8988T (cell line): ENCODE data around the gene ADAMTS17.
"Not testable (repeated sequence)": the region's sequence is repeated elsewhere in the genome, so short reads cannot be mapped to it uniquely, and the experiment has no call there.

ENCODE experiments used
- DNase-seq: peaks from one replicate; pipeline ENCODE4 v3.0.0; 2011

The ADAMTS17 gene

GRCh38 chr15:99981839-99982658, 359.7 kb downstream of the ADAMTS17 start:
- no peak for DNase-seq

DNA sequence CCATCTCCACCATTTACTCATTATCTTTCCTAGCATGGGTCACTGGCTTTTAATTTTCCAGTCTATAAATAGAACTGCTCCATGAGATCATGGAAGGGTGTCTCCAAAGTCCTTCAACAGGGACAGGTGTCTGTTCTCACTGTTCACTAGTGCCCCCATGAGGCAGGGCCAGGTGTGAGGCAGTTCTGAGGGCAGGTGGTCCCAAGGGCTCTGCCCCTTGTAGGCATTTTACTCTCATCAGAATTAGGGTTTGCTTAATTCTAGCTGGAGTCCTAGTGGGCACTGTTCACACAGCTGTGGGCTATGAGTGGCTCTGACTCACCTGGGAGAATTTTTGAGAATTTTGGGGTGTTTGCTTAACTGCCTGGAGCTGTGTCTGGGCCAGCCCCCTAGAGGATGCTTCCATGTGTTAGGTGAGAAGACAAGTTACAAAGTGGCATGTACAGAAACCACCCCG, 360.6 kb downstream of the ADAMTS17 start:
- DNase-seq, result no peak

DNA sequence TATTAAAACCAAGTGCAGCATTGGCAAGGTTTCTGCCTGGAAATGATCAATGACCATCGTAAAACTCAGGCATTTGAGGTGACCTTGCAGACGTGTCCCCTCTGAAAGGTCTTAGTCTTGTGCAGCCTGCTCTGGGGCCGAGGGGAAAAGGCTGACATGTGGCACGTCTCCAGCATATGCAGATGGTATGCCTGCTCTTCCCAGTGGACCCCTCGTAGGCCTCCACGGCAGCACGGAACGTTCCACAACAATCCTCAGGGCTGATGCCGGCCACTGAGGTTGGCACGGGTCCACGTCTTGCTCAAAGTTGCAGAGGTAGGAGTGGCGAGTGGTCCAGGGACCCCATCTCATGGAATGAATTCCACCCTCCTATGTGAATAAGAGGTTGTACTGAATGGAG, 361.0 kb downstream of the ADAMTS17 start:
- DNase-seq, result no peak

- not testable (repeated sequence) for DNase-seq
Observed at GRCh38 chr15:99979886-99980285, 361.9 kb downstream of the ADAMTS17 start.

DNA sequence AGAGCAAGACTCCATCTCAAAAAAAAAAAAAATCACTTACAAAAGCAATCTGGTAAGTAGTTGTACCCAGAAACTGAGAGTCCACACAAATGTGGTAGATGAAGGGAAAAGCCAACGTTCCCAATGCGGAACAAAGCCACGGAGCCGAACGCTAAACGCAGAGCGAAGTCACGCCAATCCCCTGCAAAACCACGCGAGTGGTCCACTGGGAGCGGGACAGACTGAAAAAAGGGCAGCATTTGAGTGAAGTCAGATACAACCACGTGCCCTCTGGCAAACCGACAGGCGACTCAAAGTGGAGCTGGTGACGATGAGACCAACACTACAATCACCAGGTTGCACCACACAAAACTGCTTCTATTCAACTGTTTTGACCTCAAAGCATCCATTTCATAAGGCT, 362.4 kb downstream of the ADAMTS17 start:
- DNase-seq, result no peak

GRCh38 chr15:99978426-99978825, 363.3 kb downstream of the ADAMTS17 start:
- DNase-seq, result no peak

- no peak for DNase-seq
Observed at GRCh38 chr15:99977929-99978328, 363.8 kb downstream of the ADAMTS17 start.

- DNase-seq, result no peak
Observed at GRCh38 chr15:99976811-99977271, 364.9 kb downstream of the ADAMTS17 start.

DNA sequence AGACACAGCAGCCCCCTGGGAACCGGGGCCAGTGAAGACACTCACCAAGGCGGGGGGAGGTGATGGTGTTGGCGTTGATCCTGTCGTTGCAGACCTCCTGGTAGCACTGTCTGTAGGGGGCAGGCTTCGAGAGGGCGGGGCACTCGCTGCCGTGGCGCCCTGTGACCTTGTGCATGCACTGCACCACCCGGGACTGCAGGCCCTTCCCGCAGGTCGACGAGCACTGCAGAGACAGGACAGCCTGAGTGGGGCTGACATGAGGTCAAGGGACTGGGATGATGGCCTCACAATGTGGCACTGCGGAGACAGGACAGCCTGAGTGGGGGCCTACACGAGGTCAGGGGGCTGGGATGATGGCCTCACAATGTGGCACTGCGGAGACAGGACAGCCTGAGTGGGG, 365.8 kb downstream of the ADAMTS17 start:
- DNase-seq, result no peak

DNA sequence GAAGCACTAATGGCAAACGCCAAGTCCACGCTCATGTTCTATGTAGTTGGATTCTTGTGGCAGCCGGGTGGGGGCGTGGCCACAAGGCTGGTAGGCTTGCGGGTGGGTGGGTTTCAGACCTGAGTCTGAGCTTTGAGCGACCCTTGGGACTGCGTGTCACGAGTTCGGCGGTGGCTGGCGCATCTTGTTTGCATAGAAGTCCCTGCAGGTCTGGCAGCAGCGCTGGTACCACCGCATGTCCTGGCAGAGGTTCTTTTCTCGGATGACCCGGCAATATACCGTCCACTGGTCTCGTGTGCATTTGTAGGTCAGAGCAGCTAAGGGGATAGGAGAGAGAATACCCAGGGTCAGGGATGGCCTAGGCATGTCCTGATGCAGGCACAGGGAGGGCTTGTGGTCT, 367.5 kb downstream of the ADAMTS17 start:
- no peak for DNase-seq

GRCh38 chr15:99973351-99973750, 368.4 kb downstream of the ADAMTS17 start:
- DNase-seq, result no peak

DNA sequence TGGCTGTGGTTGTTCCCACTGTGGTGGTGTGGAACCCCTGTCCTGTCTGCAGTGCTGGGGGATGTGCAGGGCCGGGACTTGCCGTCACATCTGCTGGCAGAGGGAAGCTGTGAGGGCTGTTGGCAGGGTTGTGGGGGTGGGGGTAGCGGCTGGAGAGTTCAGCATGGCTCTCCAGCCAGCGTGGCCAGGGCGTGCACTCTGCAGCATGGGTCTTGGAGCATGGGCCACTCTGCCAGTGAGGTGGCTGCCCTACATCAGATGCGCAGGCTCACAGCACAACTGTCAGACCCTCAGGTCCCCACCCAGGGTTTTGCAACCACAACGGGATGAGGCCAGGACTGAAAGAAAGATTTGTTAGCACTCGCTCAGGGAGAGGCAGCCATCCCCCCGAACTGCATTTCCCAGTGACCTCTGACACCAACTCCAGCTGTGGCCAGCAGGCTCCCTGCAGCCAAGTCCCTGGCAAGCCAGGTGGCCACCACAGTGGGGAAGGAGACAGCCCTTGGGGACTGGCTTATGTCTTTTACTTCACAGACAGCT, 370.8 kb downstream of the ADAMTS17 start:
- no peak for DNase-seq

- no peak for DNase-seq
Observed at GRCh38 chr15:99969261-99969920, 372.4 kb downstream of the ADAMTS17 start.

DNA sequence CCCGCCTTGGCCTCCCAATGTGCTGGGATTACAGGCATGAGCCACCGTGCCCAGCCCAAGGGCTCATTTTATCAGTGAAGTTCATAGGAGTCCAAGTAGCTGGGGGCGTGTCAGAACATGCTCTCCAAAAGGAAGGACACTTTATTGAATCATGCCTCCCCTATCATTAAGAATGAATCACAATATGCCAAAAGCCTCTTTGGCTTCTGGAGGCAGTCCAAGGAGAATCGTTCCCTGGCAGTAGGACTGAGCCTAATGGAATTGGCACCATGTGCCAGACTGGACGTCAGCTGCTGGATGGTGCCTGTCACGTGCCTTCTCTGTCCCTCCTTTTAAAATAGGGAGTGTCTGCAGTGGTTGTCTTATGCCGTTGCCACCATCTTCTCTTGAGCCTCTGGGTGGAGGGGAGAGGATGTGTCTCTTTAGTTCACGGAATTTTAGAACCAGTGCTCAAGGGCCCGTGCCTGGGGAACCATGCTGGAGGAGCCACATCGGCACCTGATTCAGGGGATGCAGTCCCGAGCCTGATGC, 373.9 kb downstream of the ADAMTS17 start:
- DNase-seq, result no peak

GRCh38 chr15:99966815-99967214, 375.0 kb downstream of the ADAMTS17 start:
- no peak for DNase-seq

DNA sequence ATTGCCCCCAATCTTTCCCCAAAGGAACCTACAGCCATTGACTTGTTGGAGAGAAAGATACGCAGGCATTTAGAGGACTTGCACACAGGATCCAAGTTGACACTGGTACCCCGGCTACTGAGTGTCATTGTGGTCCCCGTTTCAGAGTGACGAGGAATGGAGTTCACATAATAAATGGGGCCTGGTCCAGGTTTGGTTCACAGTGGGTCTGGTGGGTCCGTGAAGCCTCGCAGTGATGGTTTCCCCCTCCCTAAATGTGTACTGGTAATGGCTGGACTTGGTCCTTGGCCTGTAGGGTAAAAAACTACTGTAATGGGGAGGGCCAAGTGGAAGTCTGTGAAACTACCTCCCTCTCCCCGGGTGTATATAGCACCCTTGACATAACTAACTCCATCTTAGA, 376.4 kb downstream of the ADAMTS17 start:
- DNase-seq, result no peak

GRCh38 chr15:99963976-99964375, 377.8 kb downstream of the ADAMTS17 start:
- DNase-seq, result no peak

GRCh38 chr15:99963096-99963825, 378.5 kb downstream of the ADAMTS17 start:
- DNase-seq, result no peak

DNA sequence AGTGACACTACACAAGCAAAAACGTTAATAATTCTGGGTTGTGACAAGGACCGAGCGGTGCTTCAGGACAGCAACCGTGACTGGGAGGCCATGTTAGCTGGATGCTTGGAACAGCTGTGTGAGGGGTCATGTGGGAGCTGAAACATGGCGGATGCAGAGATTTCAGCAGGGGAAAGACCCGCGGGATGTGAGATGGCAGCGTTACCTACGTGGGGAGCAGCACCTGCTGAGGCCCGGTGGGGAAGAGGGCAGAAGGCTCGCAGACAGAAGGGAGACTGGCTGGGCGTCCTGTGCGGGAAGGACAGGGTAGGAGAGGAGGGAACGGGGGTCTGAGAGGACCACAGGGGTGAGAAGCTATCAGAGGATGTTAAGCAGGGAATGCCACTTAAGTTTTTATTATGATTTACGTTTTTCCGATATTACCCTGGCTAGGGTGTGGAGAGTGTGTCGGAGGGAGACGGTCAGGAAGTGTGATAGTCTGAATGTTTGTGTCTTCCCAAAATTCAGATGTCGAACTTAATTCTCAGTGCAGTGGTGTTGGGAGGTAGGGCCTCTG, 379.7 kb downstream of the ADAMTS17 start:
- no peak for DNase-seq

DNA sequence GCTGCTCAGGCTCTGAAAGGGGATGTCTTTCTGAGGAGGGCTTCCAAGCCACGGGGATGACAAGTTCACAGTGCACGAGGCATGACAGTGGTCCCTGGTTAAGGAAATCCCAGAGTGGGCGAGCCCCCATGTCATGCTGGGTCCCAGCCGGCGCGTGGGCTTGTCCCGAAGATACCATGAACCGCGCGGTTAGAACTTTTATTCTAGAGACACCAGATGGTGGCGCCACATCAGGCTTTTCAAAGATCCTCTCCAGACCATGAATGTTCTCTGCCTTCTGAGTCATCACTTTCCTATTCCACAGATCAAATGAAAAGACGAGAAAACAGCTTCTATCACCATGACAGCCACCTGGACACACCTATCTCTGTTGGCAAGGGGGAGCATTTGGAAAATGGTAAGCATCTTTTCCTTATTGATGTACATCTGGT, 380.7 kb downstream of the ADAMTS17 start:
- DNase-seq, result no peak

DNA sequence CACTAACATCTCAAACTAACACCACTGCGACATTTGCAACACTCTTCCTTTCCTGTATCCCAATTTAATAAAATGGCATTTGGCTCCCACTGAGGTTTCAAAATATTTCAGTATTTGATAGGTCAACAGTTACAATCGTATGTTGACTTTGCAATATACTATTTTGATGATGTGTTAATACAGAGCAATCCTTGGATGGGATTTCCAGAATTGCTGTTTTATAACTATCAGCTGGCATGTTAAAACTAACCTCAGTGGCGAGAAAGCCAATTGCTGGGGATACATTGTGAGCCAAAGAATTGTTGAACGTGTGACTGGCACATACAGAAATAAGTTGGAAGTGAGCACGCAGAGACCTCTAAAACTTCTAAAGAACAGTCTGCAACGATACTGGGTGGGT, 382.4 kb downstream of the ADAMTS17 start:
- DNase-seq, result no peak

GRCh38 chr15:99958426-99959097, 383.2 kb downstream of the ADAMTS17 start:
- DNase-seq, result no peak
